Right lobe of liver (tissue), 6 donors: ENCODE measurements around the gene RFESD. TPM values are rescaled to one million over a fixed set of nuclear protein-coding genes. Genes with fewer than 3 reads are reported as not detected.

Source experiments
- ATAC-seq, 4 donors: fragments of 200-7000 bp; cut with Tn5 transposase; one replicate each; pipeline ENCODE4 v1.9.1; 2020; ENCODE audit warnings: mild to moderate bottlenecking in 4 of 4, moderate library complexity in 4 of 4
- DNase-seq, 3 donors: peaks; one replicate each; pipeline ENCODE4 v3.0.0-alpha.2; 2020
- H3K27ac ChIP-seq, 3 donors: fragments of 200-600 bp; one replicate each; pipeline ENCODE4 v1.8.0; 2022
- H3K27me3 ChIP-seq, 2 donors: fragments of 200-600 bp; one replicate each; pipeline ENCODE4 v1.8.0; 2022
- H3K36me3 ChIP-seq, 4 donors: fragments of 200-600 bp; sonication (generic) in 1 of 4; one replicate each; pipeline versions ENCODE4 v1.5.1 to v1.8.0; 2017 to 2022; ENCODE audit warnings: control low read depth in 1 of 4
- H3K4me1 ChIP-seq, 4 donors: fragments of 200-600 bp; sonication (generic) in 1 of 4; one replicate each; pipeline versions ENCODE4 v1.5.1 to v1.8.0; 2017 to 2022; ENCODE audit warnings: control low read depth in 1 of 4
- H3K4me3 ChIP-seq, 3 donors: fragments of 200-600 bp; one replicate each; pipeline ENCODE4 v1.8.0; 2022
- H3K9me3 ChIP-seq, 4 donors: fragments of 200-600 bp; sonication (generic) in 1 of 4; one replicate each; pipeline versions ENCODE4 v1.5.1 to v1.8.0; 2017 to 2022; ENCODE audit warnings: control low read depth in 1 of 4
- POLR2A ChIP-seq: fragments of 450-650 bp; IDR thresholded peaks from one replicate; pipeline ENCODE4 v1.6.1; 2017; ENCODE audit warnings: antibody characterized with exemption, mild to moderate bottlenecking
- WGBS: methylation state at CpG from one replicate; pipeline ENCODE4 v1.1.6; 2018; ENCODE audit warnings: low coverage, low lambda C conversion rate; ENCODE audit not compliant: insufficient coverage; ENCODE audit errors: missing lambda C conversion rate; 5-methylcytosine and 5-hydroxymethylcytosine counted together
- intact Hi-C, 2 donors: fragments of 100-400 bp; cut with DNase I; formaldehyde crosslinking; loops; one replicate each; pipeline versions ENCODE4 v1.11.2 to v1.14.1; 2022
- total RNA-seq, 6 experiments: library from RNA; depleted of rRNA in 2 of 6; stranded (reverse); fragments of >200 nt in 2 of 6; fragmentation: NEBNext Ultra II Directional in 3 of 6; extraction: Animal tissue kit (Norgen Biotek cat#: 25700) in 3 of 6; gene quantifications; one replicate each; pipeline versions ENCODE4 v1.1.0 to v1.2.4, GENCODE V29; 2016 to 2023
- TF ChIP-seq, protein P1 (sequence below), 4 donors: fragments of 200-600 bp in 3 of 4; fragments of 450-650 bp in 1 of 4; IDR thresholded peaks; one replicate each; pipeline versions ENCODE4 v1.5.1 to v1.8.0; 2016 to 2022; ENCODE audit warnings: antibody characterized with exemption in 4 of 4, mild to moderate bottlenecking in 2 of 4
- donor health status: DM: no; HTN: yes; CAD: no.
- donor health status: DM: no; HTN: no; CAD: no.
- donor health status: DM: no; HTN: no; CAD: no.
- donor health status: DM: no; HTN: yes; CAD: no.
- donor health status: DM: no; HTN: yes; CAD: no.

The RFESD gene
- total RNA-seq, 6 experiments from 2014 or later, result 0.56 to 2.2 (median 1.6) TPM

DNA sequence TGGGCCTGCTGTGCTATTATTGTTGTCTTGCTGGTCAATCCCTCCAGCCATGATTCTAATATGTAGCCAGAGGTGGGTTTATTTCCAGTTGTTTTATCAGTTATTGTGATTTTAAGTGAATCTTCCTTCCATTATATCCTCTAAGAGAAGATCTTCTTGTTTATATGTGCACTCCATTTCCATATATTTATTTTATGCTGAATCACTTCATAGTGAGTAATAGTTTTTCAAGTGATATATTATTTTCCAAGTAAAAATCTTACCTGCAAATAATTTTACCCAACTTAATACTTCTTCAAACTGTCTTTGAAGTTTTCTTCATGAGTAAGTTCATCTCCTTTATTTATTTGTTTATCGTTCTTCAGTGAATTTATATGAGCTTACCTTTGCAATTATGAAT, 40.2 kb upstream of the RFESD start:
- Histone ChIP-seq H3K4me1 (peaks cover 0 to 2% (median 0%) of the 10 kb centered on the region in 4 donors), H3K27ac (no peak overlapping the region), H3K27me3 (no peaks in the 10 kb centered on the region), H3K36me3 (no peaks in the 10 kb centered on the region), H3K4me3 (no peak overlapping the region), H3K9me3 (no peaks in the 10 kb centered on the region)
- WGBS, result 76% methylated on average over 1 of the region's 1 CpG
- TF ChIP-seq, protein P1, sequence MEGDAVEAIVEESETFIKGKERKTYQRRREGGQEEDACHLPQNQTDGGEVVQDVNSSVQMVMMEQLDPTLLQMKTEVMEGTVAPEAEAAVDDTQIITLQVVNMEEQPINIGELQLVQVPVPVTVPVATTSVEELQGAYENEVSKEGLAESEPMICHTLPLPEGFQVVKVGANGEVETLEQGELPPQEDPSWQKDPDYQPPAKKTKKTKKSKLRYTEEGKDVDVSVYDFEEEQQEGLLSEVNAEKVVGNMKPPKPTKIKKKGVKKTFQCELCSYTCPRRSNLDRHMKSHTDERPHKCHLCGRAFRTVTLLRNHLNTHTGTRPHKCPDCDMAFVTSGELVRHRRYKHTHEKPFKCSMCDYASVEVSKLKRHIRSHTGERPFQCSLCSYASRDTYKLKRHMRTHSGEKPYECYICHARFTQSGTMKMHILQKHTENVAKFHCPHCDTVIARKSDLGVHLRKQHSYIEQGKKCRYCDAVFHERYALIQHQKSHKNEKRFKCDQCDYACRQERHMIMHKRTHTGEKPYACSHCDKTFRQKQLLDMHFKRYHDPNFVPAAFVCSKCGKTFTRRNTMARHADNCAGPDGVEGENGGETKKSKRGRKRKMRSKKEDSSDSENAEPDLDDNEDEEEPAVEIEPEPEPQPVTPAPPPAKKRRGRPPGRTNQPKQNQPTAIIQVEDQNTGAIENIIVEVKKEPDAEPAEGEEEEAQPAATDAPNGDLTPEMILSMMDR (IDR thresholded peaks at IDR 0.05), result no peak
- TF ChIP-seq POLR2A, result no peak
- ATAC-seq (no peak), DNase-seq (no peak)
- intact Hi-C loops, result no loop called here

DNA sequence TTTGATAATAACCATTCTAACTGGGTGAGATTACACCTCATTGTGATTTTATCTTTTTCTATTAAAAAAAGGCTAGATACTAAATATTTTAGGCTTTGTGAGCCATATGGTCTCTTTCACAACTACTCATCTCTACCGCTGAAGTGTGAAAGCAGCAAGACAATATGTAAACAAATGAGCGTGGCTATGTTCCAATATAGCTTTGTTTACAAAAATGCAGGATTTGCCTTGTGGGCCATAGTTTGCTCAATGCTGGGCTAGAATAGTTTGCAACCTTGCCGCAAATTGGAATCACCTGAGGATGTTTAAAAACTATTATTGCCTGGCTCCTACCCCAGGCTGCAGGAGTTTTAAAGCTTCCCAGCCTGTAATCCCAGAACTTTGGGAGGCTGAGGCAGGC, 36.9 kb upstream of the RFESD start:
- Histone ChIP-seq H3K27ac (no peak overlapping the region), H3K4me3 (no peak overlapping the region), H3K27me3 (no peaks in the 10 kb centered on the region), H3K4me1 (peaks cover 0 to 2% (median 0%) of the 10 kb centered on the region in 4 donors), H3K36me3 (no peaks in the 10 kb centered on the region), H3K9me3 (no peaks in the 10 kb centered on the region)
- intact Hi-C loops, result no loop called here
- DNase-seq (no peak), ATAC-seq (peak; percentile 33 to 75 (median 60))
- WGBS, result 30% methylated on average over 3 of the region's 3 CpGs
- TF ChIP-seq POLR2A, result no peak
- TF ChIP-seq, protein P1 (IDR thresholded peaks at IDR 0.05), result no peak

GRCh38 chr5:95610546-95610945, 36.0 kb upstream of the RFESD start:
- TF ChIP-seq, protein P1 (IDR thresholded peaks at IDR 0.05), result no peak
- TF ChIP-seq POLR2A, result no peak
- no peak for DNase-seq
- no peak for ATAC-seq
- WGBS, result 92% methylated on average over 6 of the region's 7 CpGs
- no peaks in the 10 kb centered on the region for H3K36me3 ChIP-seq
- H3K27me3 ChIP-seq, result no peaks in the 10 kb centered on the region
- intact Hi-C loops, result no loop called here
- H3K9me3 ChIP-seq, result no peaks in the 10 kb centered on the region
- H3K4me3 ChIP-seq, result no peak overlapping the region
- H3K4me1 ChIP-seq, result peaks cover 0 to 2% (median 0%) of the 10 kb centered on the region in 4 donors
- H3K27ac ChIP-seq, result no peak overlapping the region

- 83% methylated on average over 2 of the region's 3 CpGs for WGBS
- ATAC-seq (no peak), DNase-seq (no peak)
- Histone ChIP-seq H3K27ac (no peak overlapping the region), H3K9me3 (no peaks in the 10 kb centered on the region), H3K4me1 (peaks cover 0 to 2% (median 0%) of the 10 kb centered on the region in 4 donors), H3K27me3 (no peaks in the 10 kb centered on the region), H3K4me3 (no peak overlapping the region), H3K36me3 (no peaks in the 10 kb centered on the region)
- no peak for TF ChIP-seq POLR2A
- TF ChIP-seq, protein P1 (IDR thresholded peaks at IDR 0.05), result no peak
- intact Hi-C loops, result no loop called here
These were observed 35.2 kb upstream of the RFESD start for GRCh38 chr5:95611396-95611795.

DNA sequence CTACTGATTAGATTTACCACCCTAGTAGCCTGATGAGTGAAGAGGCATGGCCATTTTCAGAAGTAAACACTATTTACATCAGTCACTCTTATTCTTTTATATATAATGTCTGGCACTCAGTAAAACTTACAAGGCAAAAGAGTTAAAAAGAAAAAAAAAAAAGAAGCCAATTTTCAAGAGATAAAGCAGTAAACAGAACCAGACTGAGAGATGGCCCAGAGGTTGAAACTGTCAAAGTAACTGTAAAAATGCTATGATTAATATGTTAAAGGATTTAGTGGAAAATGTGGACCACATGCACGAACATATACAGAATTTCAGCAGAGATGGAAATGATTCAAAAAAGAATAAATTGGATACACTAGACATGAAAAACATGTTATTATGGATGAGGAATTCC, 33.1 kb upstream of the RFESD start:
- Histone ChIP-seq H3K4me1 (peaks cover 0 to 2% (median 0%) of the 10 kb centered on the region in 4 donors), H3K27ac (no peak overlapping the region), H3K36me3 (no peaks in the 10 kb centered on the region), H3K9me3 (no peaks in the 10 kb centered on the region), H3K27me3 (no peaks in the 10 kb centered on the region), H3K4me3 (no peak overlapping the region)
- no peak for DNase-seq
- WGBS, result 89% methylated on average over 1 of the region's 1 CpG
- intact Hi-C loops, result no loop called here
- TF ChIP-seq POLR2A, result no peak
- TF ChIP-seq, protein P1 (IDR thresholded peaks at IDR 0.05), result no peak
- ATAC-seq, result no peak
